Smooth muscle cell of the pulmonary artery (primary cell): ENCODE measurements around the gene PIGN. TPM values are rescaled to one million over a fixed set of nuclear protein-coding genes. Genes with fewer than 3 reads are reported as not detected.

ENCODE experiments used
- total RNA-seq: library from RNA; depleted of rRNA; stranded (reverse); fragments of >200 nt; gene quantifications from 2 replicates; pipeline ENCODE4 v1.2.3, GENCODE V29; 2014

PIGN gene, protein sequence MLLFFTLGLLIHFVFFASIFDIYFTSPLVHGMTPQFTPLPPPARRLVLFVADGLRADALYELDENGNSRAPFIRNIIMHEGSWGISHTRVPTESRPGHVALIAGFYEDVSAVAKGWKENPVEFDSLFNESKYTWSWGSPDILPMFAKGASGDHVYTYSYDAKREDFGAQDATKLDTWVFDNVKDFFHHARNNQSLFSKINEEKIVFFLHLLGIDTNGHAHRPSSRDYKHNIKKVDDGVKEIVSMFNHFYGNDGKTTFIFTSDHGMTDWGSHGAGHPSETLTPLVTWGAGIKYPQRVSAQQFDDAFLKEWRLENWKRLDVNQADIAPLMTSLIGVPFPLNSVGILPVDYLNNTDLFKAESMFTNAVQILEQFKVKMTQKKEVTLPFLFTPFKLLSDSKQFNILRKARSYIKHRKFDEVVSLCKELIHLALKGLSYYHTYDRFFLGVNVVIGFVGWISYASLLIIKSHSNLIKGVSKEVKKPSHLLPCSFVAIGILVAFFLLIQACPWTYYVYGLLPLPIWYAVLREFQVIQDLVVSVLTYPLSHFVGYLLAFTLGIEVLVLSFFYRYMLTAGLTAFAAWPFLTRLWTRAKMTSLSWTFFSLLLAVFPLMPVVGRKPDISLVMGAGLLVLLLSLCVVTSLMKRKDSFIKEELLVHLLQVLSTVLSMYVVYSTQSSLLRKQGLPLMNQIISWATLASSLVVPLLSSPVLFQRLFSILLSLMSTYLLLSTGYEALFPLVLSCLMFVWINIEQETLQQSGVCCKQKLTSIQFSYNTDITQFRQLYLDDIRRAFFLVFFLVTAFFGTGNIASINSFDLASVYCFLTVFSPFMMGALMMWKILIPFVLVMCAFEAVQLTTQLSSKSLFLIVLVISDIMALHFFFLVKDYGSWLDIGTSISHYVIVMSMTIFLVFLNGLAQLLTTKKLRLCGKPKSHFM
- total RNA-seq: 39.6 and 56.6 TPM in 2 replicates

DNA sequence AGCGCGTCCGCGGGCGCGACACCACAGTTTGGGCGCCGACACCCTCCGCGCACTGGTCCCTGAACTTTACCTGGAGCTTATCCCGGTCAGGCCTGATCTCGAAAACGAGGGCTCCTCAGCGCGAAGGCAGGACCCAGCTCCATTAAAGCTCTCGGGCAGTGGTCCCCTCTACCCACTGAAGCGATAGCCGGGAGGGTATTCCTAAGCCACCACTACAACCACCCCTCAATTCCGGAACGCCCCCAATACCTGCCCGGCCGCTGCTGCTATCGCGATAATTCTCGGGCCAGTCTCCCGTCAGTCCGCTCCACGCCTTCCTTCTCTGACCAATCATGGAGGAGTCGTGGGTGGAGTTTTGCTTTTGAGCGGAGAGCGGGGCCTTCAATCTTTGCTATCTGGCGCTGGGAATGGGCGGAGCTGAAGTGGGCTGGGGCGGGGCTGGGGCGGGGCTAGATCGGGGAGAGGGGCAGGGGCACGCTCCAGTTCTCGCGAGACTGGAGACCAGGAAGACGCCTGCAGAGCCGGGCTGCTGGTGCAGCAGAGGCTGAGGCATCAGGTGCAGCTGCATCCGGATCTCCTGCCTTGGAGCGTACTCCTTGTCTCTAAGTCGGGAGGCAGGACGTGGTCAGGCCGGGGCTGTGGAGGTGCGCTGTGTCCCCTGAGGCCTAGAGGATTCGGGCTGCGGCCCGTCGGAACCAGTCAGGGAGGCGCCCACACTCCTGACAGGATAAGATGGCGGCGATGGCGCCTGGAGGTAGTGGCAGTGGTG is at the start of gene PIGN, which contains the start of gene RELCH:
TSS of gene PIGN (minus strand) at position 283 of the 769 bp plus-strand sequence. CDS start 25,703 bp downstream, outside the sequence.
TSS of gene RELCH (plus strand) at position 482 of the 769 bp plus-strand sequence. CDS start at position 733, 251 bp downstream.

Other genes starting within 250 kb of the PIGN start
- gene RELCH, start 199 bp upstream of the PIGN start, total RNA-seq: 38.4 and 45.0 TPM in 2 replicates
- gene TNFRSF11A, start 138.3 kb upstream of the PIGN start, total RNA-seq: 1.8 and 3.8 TPM in 2 replicates